ENCODE data around the gene KCTD2.
"Not testable (repeated sequence)": the region's sequence is repeated elsewhere in the genome, so short reads cannot be mapped to it uniquely, and the experiment has no call there.

GRCh38 chr17:75006084-75006483 lies 40.9 kb upstream of the KCTD2 start:
- not testable (repeated sequence) for TF ChIP-seq RAD21 (conservative IDR thresholded peaks at IDR 0.05 in 1 of 2, IDR thresholded peaks at IDR 0.05 in 1 of 2); POLR2A (IDR thresholded peaks at IDR 0.05; ENCODE audit: low read length); KDM1A (IDR thresholded peaks at IDR 0.05; ENCODE audit: low read depth); JUN (IDR thresholded peaks at IDR 0.05)
- TF ChIP-seq, protein P1, sequence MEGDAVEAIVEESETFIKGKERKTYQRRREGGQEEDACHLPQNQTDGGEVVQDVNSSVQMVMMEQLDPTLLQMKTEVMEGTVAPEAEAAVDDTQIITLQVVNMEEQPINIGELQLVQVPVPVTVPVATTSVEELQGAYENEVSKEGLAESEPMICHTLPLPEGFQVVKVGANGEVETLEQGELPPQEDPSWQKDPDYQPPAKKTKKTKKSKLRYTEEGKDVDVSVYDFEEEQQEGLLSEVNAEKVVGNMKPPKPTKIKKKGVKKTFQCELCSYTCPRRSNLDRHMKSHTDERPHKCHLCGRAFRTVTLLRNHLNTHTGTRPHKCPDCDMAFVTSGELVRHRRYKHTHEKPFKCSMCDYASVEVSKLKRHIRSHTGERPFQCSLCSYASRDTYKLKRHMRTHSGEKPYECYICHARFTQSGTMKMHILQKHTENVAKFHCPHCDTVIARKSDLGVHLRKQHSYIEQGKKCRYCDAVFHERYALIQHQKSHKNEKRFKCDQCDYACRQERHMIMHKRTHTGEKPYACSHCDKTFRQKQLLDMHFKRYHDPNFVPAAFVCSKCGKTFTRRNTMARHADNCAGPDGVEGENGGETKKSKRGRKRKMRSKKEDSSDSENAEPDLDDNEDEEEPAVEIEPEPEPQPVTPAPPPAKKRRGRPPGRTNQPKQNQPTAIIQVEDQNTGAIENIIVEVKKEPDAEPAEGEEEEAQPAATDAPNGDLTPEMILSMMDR (IDR thresholded peaks at IDR 0.05): not testable (repeated sequence)
- TF ChIP-seq, protein P2, sequence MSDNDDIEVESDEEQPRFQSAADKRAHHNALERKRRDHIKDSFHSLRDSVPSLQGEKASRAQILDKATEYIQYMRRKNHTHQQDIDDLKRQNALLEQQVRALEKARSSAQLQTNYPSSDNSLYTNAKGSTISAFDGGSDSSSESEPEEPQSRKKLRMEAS (IDR thresholded peaks at IDR 0.05): not testable (repeated sequence)
